Stimulated activated CD8-positive, alpha-beta memory T cell treated with anti-CD3 and anti-CD28 coated beads, Interleukin-15, amount 100 ng/mL, for 24 hours (primary cell): ENCODE results near the gene PTPRE.
A peak's percentile ranks its signal among the peaks of the same experiment; 100 is the strongest.

Experiments
- DNase-seq: peaks from one replicate; pipeline ENCODE4 v3.0.0-alpha.2; 2020; ENCODE audit warnings: low read depth

The PTPRE gene

DNA sequence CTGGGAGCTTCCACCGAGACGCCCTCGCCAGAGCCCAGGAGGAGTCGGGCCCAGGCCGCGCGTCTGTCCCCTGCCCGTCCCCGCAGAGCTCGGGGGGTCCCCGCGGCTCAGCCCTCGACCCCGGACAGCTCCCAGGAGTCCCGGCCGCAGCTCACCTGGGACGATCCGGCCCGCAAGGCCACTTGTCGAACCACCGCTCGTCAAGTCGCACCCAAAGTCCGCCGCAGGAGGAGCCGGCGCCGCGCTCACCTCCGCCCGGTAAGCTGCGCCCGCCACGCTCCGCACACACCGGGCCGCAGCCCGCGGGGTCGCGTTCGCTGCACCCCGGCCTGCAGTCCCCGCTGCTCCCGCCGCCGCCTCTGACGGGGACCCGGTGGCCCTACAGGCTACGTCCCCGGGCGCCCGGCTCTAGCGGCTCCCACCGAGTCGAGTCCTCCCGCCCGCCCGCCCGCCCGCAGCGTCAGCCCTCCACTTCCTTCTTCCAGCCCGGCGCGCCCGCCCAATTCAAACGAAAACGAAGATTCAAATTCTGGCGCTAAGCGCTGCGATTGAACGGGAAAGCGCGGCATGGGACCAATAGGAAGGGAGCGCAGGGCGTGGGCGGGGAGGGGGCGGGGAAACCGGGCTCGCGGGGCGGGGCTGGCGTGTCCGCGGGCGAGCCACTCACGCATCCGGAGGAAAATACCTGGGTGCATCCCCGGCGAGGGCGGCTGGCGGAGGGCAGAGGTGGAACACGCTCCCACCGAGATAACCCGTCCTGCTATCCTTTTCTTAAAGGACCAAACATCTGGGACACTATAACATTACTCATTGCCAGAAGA lies 219.3 kb downstream of the PTPRE start, which contains the start of gene MKI67:
MKI67 (minus strand) TSS at position 480 of the 821 bp plus-strand sequence. CDS start 756 bp downstream, outside the sequence.
- DNase-seq, result peak; percentile 80

DNA sequence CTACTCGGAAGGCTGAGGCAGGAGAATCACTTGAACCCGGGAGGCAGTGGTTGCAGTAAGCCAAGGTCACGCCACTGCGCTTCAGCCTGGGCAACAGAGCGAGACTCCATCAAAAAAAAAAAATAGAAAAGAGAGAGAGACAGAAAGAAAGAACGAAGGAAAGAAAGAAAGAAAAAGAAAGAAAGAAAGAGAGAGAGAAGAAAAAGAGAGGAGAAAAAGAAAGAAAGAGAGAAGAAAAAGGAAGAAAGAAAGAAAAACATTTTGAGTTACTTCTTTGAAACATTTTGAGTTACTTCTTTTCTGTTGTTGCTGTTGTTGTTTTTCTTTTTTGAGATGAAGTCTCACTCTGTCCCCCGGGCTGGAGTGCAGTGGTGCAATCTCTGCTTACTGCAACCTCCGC lies 221.7 kb downstream of the PTPRE start:
- no peak for DNase-seq

DNA sequence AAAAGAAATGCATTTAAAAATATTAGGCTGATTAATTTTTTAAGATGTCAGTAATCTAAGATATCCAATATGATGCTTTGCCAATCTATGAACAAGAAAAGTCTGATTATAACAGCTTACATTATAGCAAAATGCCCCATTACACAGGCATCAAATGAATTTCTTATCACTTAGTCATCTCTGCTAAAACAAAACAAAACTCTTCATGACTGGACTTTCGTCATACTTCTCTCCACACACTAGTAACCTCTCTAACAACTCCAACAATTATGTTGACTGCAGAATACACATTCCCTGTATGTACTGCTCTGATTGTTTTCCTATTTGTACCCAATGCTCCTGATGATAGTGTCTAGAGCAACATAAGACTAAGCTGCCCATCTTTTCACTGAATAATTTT lies 223.1 kb downstream of the PTPRE start:
- DNase-seq, result no peak
